H1 (cell line): ENCODE measurements around the gene ZNF333. TPM values are rescaled to one million over a fixed set of nuclear protein-coding genes. Genes with fewer than 3 reads are reported as not detected.

Experiments
- CTCF ChIA-PET: fragments of 300-600 bp; sonication (Branson Sonifier 250); formaldehyde crosslinking; loops from one replicate; lab custom pipeline; 2021; ENCODE audit not compliant: partially characterized antibody; lab: Charles Lee
- POLR2A ChIA-PET: fragments of 300-600 bp; sonication (Branson Sonifier 250); formaldehyde crosslinking; loops from one replicate; lab custom pipeline; 2021; ENCODE audit warnings: inconsistent platforms; ENCODE audit not compliant: partially characterized antibody; lab: Charles Lee
- DNase-seq, 2 experiments: peaks; one replicate each; pipeline versions ENCODE4 v3.0.0 to v3.0.0-alpha.2; 2010 to 2022; ENCODE audit warnings: low spot score in 2 of 2, low read depth in 1 of 2, mixed read lengths in 1 of 2
- FAIRE-seq: peaks from 2 replicates; lab custom pipeline; 2011; peaks lifted over from hg19 to GRCh38; lab: Jason Lieb, UNC
- H2AFZ ChIP-seq: 2 replicates; pipeline ENCODE4 v1.8.1; 2012; ENCODE audit warnings: low read length, inconsistent platforms
- H2AK5ac ChIP-seq: 2 replicates; pipeline ENCODE4 v1.6.1; 2013; ENCODE audit warnings: low read depth, low read length
- H2BK120ac ChIP-seq: replicated peaks from 2 replicates; pipeline ENCODE3; 2013; ENCODE audit warnings: low read depth, low read length, inconsistent platforms
- H2BK12ac ChIP-seq: 2 replicates; pipeline ENCODE4 v1.6.1; 2013; ENCODE audit warnings: low read depth, low read length
- H2BK15ac ChIP-seq: 2 replicates; pipeline ENCODE4 v1.6.1; 2013; ENCODE audit warnings: low read length
- H2BK20ac ChIP-seq: 2 replicates; pipeline ENCODE4 v1.6.1; 2013; ENCODE audit warnings: low read length
- H2BK5ac ChIP-seq: 2 replicates; pipeline ENCODE4 v1.6.1; 2013; ENCODE audit warnings: low read depth, low read length
- H3K14ac ChIP-seq: 2 replicates; pipeline ENCODE4 v1.6.1; 2013; ENCODE audit warnings: inconsistent platforms; ENCODE audit not compliant: insufficient read length
- H3K18ac ChIP-seq: 2 replicates; pipeline ENCODE4 v1.6.1; 2013; ENCODE audit warnings: low read length; ENCODE audit errors: extremely low read depth
- H3K23ac ChIP-seq: 2 replicates; pipeline ENCODE4 v1.6.1; 2013; ENCODE audit warnings: inconsistent platforms; ENCODE audit not compliant: insufficient read length
- H3K23me2 ChIP-seq: 2 replicates; pipeline ENCODE4 v1.6.1; 2013; ENCODE audit warnings: low read depth, low read length
- H3K27ac ChIP-seq: 2 replicates; pipeline ENCODE4 v1.6.1; 2011; ENCODE audit warnings: low read depth, low read length, inconsistent platforms
- H3K27me3 ChIP-seq, 4 experiments: replicated peaks in 1 of 4; 1 replicate in 1 of 4; 2 replicates in 3 of 4; pipeline versions ENCODE4 v1.6.1 to v1.8.1; 2011 to 2013; ENCODE audit warnings: low read length in 3 of 4, mild to moderate bottlenecking in 3 of 4, inconsistent platforms in 2 of 4, mixed read lengths in 2 of 4, moderate library complexity in 1 of 4; ENCODE audit not compliant: control insufficient read depth in 3 of 4, insufficient read depth in 3 of 4; ENCODE audit errors: extremely low read depth in 1 of 4
- H3K36me3 ChIP-seq, 4 experiments: 2 replicates each; pipeline versions ENCODE4 v1.6.1 to v1.8.1; 2011 to 2013; ENCODE audit warnings: mild to moderate bottlenecking in 4 of 4, low read length in 3 of 4, moderate library complexity in 2 of 4, control low read depth in 1 of 4, inconsistent platforms in 1 of 4; ENCODE audit not compliant: insufficient read depth in 4 of 4, control insufficient read depth in 2 of 4
- H3K4ac ChIP-seq: replicated peaks from 2 replicates; pipeline ENCODE3; 2013; ENCODE audit warnings: low read length, low read depth, mixed read lengths, inconsistent platforms; ENCODE audit not compliant: insufficient read length
- H3K4me1 ChIP-seq, 4 experiments: replicated peaks in 1 of 4; 1 replicate in 1 of 4; 2 replicates in 3 of 4; pipeline versions ENCODE4 v1.6.1 to v1.8.1; 2011 to 2013; ENCODE audit warnings: low read length in 3 of 4, inconsistent platforms in 2 of 4, mixed read lengths in 1 of 4; ENCODE audit not compliant: insufficient read depth in 4 of 4, control insufficient read depth in 3 of 4
- H3K4me2 ChIP-seq, 2 experiments: 2 replicates each; pipeline versions ENCODE4 v1.6.1 to v1.8.1; 2011 to 2013; ENCODE audit warnings: low read depth in 2 of 2, low read length in 2 of 2, control low read depth in 1 of 2, inconsistent platforms in 1 of 2, mild to moderate bottlenecking in 1 of 2; ENCODE audit not compliant: insufficient read depth in 1 of 2
- H3K4me3 ChIP-seq, 4 experiments: fragments of 200-600, 300-600 bp in 1 of 4; sonication (generic), shearing (Covaris generic), sonication (Bioruptor Twin) in 1 of 4; 2 replicates each; pipeline versions ENCODE4 v1.5.1 to v1.8.1; 2011 to 2016; ENCODE audit warnings: low read length in 4 of 4, low read depth in 3 of 4, control low read depth in 2 of 4, inconsistent platforms in 2 of 4, mild to moderate bottlenecking in 2 of 4, mixed read lengths in 1 of 4, moderate library complexity in 1 of 4; ENCODE audit not compliant: insufficient read depth in 2 of 4; ENCODE audit errors: extremely low read depth in 1 of 4
- H3K56ac ChIP-seq: replicated peaks from 2 replicates; pipeline ENCODE3; 2013; ENCODE audit warnings: low read depth, mild to moderate bottlenecking, mixed read lengths, low read length, inconsistent platforms; ENCODE audit not compliant: insufficient read length
- H3K79me1 ChIP-seq: 2 replicates; pipeline ENCODE4 v1.6.1; 2013; ENCODE audit warnings: low read depth, low read length, control low read depth
- H3K79me2 ChIP-seq, 2 experiments: 2 replicates each; pipeline versions ENCODE4 v1.6.1 to v1.8.1; 2012 to 2013; ENCODE audit warnings: low read length in 2 of 2, mild to moderate bottlenecking in 2 of 2, inconsistent platforms in 1 of 2; ENCODE audit not compliant: insufficient read depth in 2 of 2, control insufficient read depth in 1 of 2
- H3K9ac ChIP-seq, 4 experiments: replicated peaks in 1 of 4; 1 replicate in 1 of 4; 2 replicates in 3 of 4; pipeline versions ENCODE4 v1.6.1 to v1.8.1; 2011 to 2013; ENCODE audit warnings: low read depth in 3 of 4, low read length in 3 of 4, control low read depth in 2 of 4, mild to moderate bottlenecking in 2 of 4, moderate library complexity in 2 of 4, inconsistent platforms in 1 of 4; ENCODE audit errors: extremely low read depth in 1 of 4
- H3K9me3 ChIP-seq, 2 experiments: 2 replicates each; pipeline versions ENCODE4 v1.6.1 to v1.8.1; 2012 to 2013; ENCODE audit warnings: mild to moderate bottlenecking in 2 of 2, moderate library complexity in 2 of 2, control low read depth in 1 of 2, inconsistent platforms in 1 of 2, low read depth in 1 of 2, low read length in 1 of 2, mixed read lengths in 1 of 2; ENCODE audit not compliant: insufficient read depth in 2 of 2
- H4K20me1 ChIP-seq, 2 experiments: replicated peaks in 1 of 2; 2 replicates each; pipeline versions ENCODE3 to v1.8.1; 2011 to 2013; ENCODE audit warnings: inconsistent platforms in 2 of 2, low read length in 2 of 2, mild to moderate bottlenecking in 1 of 2; ENCODE audit not compliant: insufficient read depth in 2 of 2, control insufficient read depth in 1 of 2
- H4K5ac ChIP-seq: 2 replicates; pipeline ENCODE4 v1.6.1; 2013; ENCODE audit warnings: low read length, low read depth, mixed read lengths, inconsistent platforms; ENCODE audit not compliant: insufficient read length
- H4K8ac ChIP-seq: 2 replicates; pipeline ENCODE4 v1.8.0; 2013; ENCODE audit warnings: mild to moderate bottlenecking, moderate library complexity, low read length, inconsistent platforms; ENCODE audit not compliant: insufficient read depth; ENCODE audit errors: extremely low read depth
- H4K91ac ChIP-seq: replicated peaks from 2 replicates; pipeline ENCODE3; 2013; ENCODE audit warnings: low read length, mixed read lengths, inconsistent platforms; ENCODE audit not compliant: insufficient read length
- CREB1 ChIP-seq: IDR thresholded peaks from 2 replicates; pipeline ENCODE4 v1.6.1; 2012; ENCODE audit warnings: inconsistent platforms
- EP300 ChIP-seq, 2 experiments: IDR thresholded peaks; 1 replicate in 1 of 2; 2 replicates in 1 of 2; pipeline ENCODE4 v1.6.1; 2011 to 2012; ENCODE audit warnings: low read depth in 2 of 2, low read length in 2 of 2, mild to moderate bottlenecking in 2 of 2, borderline replicate concordance in 1 of 2, inconsistent platforms in 1 of 2, moderate library complexity in 1 of 2
- GTF2F1 ChIP-seq: IDR thresholded peaks from 2 replicates; pipeline ENCODE4 v1.6.1; 2012; ENCODE audit warnings: low read depth, low read length, improper control_type of control experiment, borderline replicate concordance
- RBBP5 ChIP-seq: IDR thresholded peaks from 2 replicates; pipeline ENCODE4 v1.7.1; 2012; ENCODE audit warnings: low read depth, mild to moderate bottlenecking, inconsistent platforms, low read length, moderate library complexity, borderline replicate concordance
- SP2 ChIP-seq: IDR thresholded peaks from 2 replicates; pipeline ENCODE4 v1.6.1; 2012; ENCODE audit warnings: mild to moderate bottlenecking, low read length, inconsistent platforms
- TCF12 ChIP-seq: IDR thresholded peaks from 2 replicates; pipeline ENCODE4 v1.6.1; 2011; ENCODE audit warnings: low read depth, mild to moderate bottlenecking, low read length
- WGBS, 2 experiments: shearing (Covaris generic) in 1 of 2; methylation state at CpG; one replicate each; pipeline versions ENCODE4 v1.1.6 to v1.1.7; 2013 to 2015; ENCODE audit warnings: low lambda C conversion rate in 2 of 2, mixed read lengths in 2 of 2, inconsistent platforms in 1 of 2, low coverage in 1 of 2, missing lambda C conversion rate in 1 of 2; ENCODE audit not compliant: insufficient replicate concordance in 2 of 2, insufficient coverage in 1 of 2, insufficient read length in 1 of 2; ENCODE audit errors: extremely low coverage in 1 of 2, missing lambda C conversion rate in 1 of 2; 5-methylcytosine and 5-hydroxymethylcytosine counted together
- polyA plus RNA-seq, 7 experiments: library from polyadenylated mRNA; depleted of rRNA in 3 of 7; stranded (reverse) in 5 of 7; unstranded in 2 of 7; fragments of >200 nt in 5 of 7; fragments of 200-250 nt in 2 of 7; gene quantifications; 1 replicate in 5 of 7; 2 replicates in 1 of 7; 4 replicates in 1 of 7; pipeline versions ENCODE4 v1.2.1 to v1.2.3, GENCODE V29; 2011 to 2013; ENCODE audit warnings: missing spikeins in 2 of 7, mixed read lengths in 2 of 7
- total RNA-seq: library from RNA; stranded (reverse); fragmentation: NEBNext Ultra II Directional; extraction: Animal tissue kit (Norgen Biotek cat#: 25700); gene quantifications from 2 replicates; pipeline ENCODE4 v1.2.1, GENCODE V29; 2021
- TF ChIP-seq, protein P1 (sequence below): IDR thresholded peaks from 2 replicates; pipeline ENCODE4 v1.6.1; 2012; ENCODE audit warnings: low read length, inconsistent platforms
- TF ChIP-seq, protein P2 (sequence below): IDR thresholded peaks from 2 replicates; pipeline ENCODE4 v1.6.1; 2012; ENCODE audit warnings: inconsistent platforms
- TF ChIP-seq, protein P3 (sequence below): IDR thresholded peaks from 2 replicates; pipeline ENCODE4 v1.6.1; 2011; ENCODE audit warnings: low read depth, mild to moderate bottlenecking, low read length; ENCODE audit not compliant: insufficient read depth
- TF ChIP-seq, protein P4 (sequence below): IDR thresholded peaks from 2 replicates; pipeline ENCODE4 v1.6.1; 2011; ENCODE audit warnings: low read length, improper control_type of control experiment

Gene ZNF333
- total and polyA plus RNA-seq, 2 of the 8 experiments (the other 6 are each of a cell fraction or from before 2014, with no cell fraction given) = 7.3 to 8.4 TPM

DNA sequence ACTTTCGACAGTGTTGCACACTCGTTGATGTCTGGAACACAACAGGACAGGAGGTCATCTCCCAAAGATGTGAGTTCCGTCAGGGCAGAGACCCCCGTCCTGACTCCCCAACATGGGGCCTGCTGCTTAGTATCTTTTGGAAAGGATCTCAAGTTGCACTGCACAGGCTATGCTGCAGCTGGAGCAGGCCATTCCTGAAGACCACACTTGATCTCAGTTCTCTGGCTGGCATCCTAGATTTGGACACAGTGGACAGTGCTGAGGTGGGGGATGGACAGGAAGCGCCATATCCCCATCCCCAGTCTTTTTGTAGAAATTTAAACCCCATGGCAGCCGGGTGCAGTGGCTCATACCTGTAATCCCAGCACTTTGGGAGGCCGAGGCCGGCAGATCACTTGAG lies 82.6 kb downstream of the ZNF333 start:
- FAIRE-seq (no peak), DNase-seq (peak in 1 of 2 experiments; percentile 13)
- 98% methylated on average over 8 of the region's 8 CpGs; no CpG with 5 or more reads in 1 of the 2 experiments for WGBS, 2 experiments
- peaks cover 0 to 4% (median 0%) of the 10 kb centered on the region in 4 experiments; a peak in 3 of 7 replicates for H3K4me1 ChIP-seq
- no peak overlapping the region for H2BK20ac ChIP-seq
- peaks cover 0 to 9% (median 4%) of the 10 kb centered on the region in 4 experiments; a peak in 1 of 8 replicates for H3K36me3 ChIP-seq
- no peak overlapping the region for H3K56ac ChIP-seq
- no peak overlapping the region for H2AFZ ChIP-seq
- no peak overlapping the region for H3K27ac ChIP-seq
- H4K91ac ChIP-seq = no peak overlapping the region
- H2BK120ac ChIP-seq = no peak overlapping the region
- no peak overlapping the region for H2BK12ac ChIP-seq
- H3K9ac ChIP-seq = no peak overlapping the region
- CTCF ChIA-PET = no interaction called here
- H4K8ac ChIP-seq = no peak overlapping the region
- no peak overlapping the region for H2AK5ac ChIP-seq
- H3K23ac ChIP-seq = no peak overlapping the region
- no peak overlapping the region for H3K4me2 ChIP-seq
- no peak overlapping the region for H2BK15ac ChIP-seq
- H3K9me3 ChIP-seq = no peaks in the 10 kb centered on the region
- H3K79me2 ChIP-seq = no peaks in the 10 kb centered on the region
- no peak overlapping the region for H4K5ac ChIP-seq
- H3K79me1 ChIP-seq = no peaks in the 10 kb centered on the region
- H3K4ac ChIP-seq = no peak overlapping the region
- H3K18ac ChIP-seq = no peak overlapping the region
- H3K14ac ChIP-seq = no peak overlapping the region
- H3K4me3 ChIP-seq = no peak overlapping the region
- no peak overlapping the region for H2BK5ac ChIP-seq
- peaks cover 0 to 2% of the 10 kb centered on the region in 2 experiments for H4K20me1 ChIP-seq
- POLR2A ChIA-PET = interaction anchor here (0.6 to 1.9 kb wide), 2 partner anchors 11 to 232 kb away, joined by 4 to 5 read pairs; no protein-coding TSS in a partner anchor
- peaks cover 0 to 4% (median 0%) of the 10 kb centered on the region in 4 experiments; a peak in 1 of 7 replicates for H3K27me3 ChIP-seq
- peaks cover 11% of the 10 kb centered on the region; the same call in 1 of the 2 replicates for H3K23me2 ChIP-seq
- TF ChIP-seq RBBP5 (no peak), GTF2F1 (no peak), TCF12 (no peak), CREB1 (no peak), SP2 (no peak), EP300 (IDR thresholded peaks at IDR 0.05; ENCODE audit: borderline replicate concordance in 1 of 2, low read depth in 2 of 2, low read length in 2 of 2) (no peak)
- TF ChIP-seq, protein P1, sequence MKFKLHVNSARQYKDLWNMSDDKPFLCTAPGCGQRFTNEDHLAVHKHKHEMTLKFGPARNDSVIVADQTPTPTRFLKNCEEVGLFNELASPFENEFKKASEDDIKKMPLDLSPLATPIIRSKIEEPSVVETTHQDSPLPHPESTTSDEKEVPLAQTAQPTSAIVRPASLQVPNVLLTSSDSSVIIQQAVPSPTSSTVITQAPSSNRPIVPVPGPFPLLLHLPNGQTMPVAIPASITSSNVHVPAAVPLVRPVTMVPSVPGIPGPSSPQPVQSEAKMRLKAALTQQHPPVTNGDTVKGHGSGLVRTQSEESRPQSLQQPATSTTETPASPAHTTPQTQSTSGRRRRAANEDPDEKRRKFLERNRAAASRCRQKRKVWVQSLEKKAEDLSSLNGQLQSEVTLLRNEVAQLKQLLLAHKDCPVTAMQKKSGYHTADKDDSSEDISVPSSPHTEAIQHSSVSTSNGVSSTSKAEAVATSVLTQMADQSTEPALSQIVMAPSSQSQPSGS = no peak
- TF ChIP-seq, protein P2, sequence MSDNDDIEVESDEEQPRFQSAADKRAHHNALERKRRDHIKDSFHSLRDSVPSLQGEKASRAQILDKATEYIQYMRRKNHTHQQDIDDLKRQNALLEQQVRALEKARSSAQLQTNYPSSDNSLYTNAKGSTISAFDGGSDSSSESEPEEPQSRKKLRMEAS = no peak
- TF ChIP-seq, protein P3, sequence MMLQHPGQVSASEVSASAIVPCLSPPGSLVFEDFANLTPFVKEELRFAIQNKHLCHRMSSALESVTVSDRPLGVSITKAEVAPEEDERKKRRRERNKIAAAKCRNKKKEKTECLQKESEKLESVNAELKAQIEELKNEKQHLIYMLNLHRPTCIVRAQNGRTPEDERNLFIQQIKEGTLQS = no peak
- TF ChIP-seq, protein P4, sequence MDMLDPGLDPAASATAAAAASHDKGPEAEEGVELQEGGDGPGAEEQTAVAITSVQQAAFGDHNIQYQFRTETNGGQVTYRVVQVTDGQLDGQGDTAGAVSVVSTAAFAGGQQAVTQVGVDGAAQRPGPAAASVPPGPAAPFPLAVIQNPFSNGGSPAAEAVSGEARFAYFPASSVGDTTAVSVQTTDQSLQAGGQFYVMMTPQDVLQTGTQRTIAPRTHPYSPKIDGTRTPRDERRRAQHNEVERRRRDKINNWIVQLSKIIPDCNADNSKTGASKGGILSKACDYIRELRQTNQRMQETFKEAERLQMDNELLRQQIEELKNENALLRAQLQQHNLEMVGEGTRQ = no peak
